Fibroblast of villous mesenchyme (primary cell): ENCODE results near the gene NOL12. TPM values are rescaled to one million over a fixed set of nuclear protein-coding genes. Genes with fewer than 3 reads are reported as not detected.

Experiments
- DNase-seq: peaks from one replicate; pipeline ENCODE4 v3.0.0-alpha.2; 2010; ENCODE audit warnings: low read depth
- H3K4me3 ChIP-seq: 2 replicates; pipeline ENCODE4 v1.5.1; 2011; ENCODE audit warnings: low read depth, mild to moderate bottlenecking, low read length
- CTCF ChIP-seq: IDR thresholded peaks from 2 replicates; pipeline ENCODE4 v1.5.1; 2012; ENCODE audit warnings: low read depth, mild to moderate bottlenecking, low read length; ENCODE audit not compliant: insufficient read depth
- total RNA-seq: library from RNA; depleted of rRNA; stranded (reverse); fragments of >200 nt; gene quantifications from 2 replicates; pipeline ENCODE4 v1.2.3, GENCODE V29; 2012

NOL12 gene
- total RNA-seq, 1 donor, result 7.3 TPM

DNA sequence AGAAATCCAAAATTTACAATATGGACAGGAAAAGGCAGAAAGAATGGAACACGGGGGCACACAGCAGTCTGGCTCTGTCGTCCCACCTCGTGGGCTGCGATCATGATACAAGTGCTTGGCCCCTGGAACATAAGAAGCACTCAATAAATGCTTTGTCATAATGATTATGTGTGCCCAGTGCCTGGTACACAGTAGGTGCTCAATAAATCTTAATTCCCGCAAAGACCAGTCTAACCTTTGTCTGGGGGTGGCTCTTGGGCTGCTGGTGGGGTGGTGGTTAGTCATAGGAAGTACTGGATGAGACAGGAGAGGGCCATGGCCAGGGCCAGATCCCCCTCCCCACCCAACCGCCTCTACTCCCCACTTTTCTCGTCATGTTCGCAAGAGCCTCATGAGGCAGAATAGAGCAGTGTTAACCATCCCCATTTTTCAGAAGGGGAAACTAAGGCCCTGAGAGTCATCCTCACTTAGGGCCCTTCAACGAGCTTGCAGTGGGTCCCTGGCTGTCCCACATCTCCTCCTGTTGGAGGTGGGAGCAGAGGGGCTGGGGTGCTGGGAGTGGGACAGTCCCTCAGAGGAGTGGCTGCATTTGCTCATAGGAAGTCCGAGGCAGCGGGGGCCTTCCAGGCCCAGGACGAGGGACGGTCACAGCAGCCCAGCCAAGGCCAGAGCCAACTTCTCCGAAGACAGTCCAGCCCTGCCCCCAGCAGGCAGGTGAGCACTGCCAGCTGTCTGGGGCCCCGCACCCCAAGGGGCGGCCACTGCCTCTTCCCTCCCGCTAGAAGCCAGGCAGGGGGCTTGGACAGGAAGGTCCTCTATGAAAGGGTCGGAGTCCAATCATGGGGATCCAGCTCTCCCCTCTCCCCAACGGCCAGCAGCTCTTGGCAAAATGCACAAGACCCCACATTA is 46.8 kb downstream of the NOL12 start:
- TF ChIP-seq CTCF, result no peak
- DNase-seq, result no peak
- H3K4me3 ChIP-seq, result no peak overlapping the region

DNA sequence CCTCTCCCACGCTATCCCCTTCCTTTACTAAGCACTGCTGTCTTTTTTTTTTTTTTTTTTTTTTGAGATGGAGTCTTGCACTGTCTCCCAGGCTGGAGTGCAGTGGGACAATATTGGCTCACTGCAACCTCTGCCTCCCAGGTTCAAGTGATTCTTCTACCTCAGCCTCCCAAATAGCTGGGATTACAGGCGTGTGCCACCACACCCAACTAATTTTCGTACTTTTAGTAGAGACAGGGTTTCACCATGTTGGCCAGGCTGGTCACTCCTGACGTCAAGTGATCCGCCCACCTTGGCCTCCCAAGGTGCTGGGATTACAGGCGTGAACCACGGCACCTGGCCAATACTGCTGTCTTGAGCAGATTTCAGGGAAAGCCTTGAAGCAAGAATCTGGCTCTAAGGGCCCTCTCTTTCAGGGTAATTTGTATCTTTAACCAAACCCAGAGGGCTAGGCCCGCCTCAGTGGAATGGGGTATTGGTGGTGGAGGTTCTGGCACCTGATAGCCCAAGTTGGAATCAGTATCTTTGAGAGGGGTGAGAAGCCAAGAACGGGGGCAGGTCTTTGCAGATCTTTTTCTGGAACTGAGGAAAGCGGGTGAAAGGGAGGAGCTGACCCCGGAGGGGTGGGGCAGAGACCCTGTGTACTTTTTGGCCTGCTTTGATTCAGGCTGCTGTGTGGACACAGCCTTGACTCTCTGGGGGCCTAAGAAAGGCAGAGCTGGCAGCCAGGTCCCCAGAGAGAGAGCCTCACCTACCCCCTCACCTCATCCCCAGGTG is 47.7 kb downstream of the NOL12 start:
- no peak overlapping the region for H3K4me3 ChIP-seq
- DNase-seq, result no peak
- no peak for TF ChIP-seq CTCF

GRCh38 chr22:37734402-37734700 is 48.2 kb downstream of the NOL12 start:
- DNase-seq, result no peak
- TF ChIP-seq CTCF, result no peak
- H3K4me3 ChIP-seq, result no peak overlapping the region

DNA sequence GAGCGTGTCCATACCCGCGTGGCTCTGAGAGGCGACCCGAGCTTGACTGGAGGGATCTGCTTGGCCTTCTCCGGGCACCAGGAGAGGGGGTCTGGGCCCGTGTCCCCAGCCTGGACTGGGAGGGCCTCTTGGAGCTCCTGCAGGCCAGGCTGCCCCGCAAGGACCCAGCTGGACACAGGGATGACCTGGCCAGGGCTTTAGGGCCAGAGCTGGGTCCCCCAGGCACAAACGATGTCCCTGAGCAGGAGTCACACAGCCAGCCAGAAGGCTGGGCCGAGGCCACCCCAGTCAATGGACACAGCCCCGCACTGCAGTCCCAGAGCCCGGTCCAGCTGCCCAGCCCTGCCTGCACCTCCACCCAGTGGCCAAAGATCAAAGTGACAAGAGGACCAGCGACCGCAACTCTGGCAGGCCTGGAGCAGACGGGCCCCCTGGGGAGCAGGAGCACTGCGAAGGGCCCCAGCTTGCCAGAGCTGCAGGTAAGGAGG is 48.9 kb downstream of the NOL12 start:
- peak; percentile 52 for TF ChIP-seq CTCF
- H3K4me3 ChIP-seq, result no peak overlapping the region
- no peak for DNase-seq

DNA sequence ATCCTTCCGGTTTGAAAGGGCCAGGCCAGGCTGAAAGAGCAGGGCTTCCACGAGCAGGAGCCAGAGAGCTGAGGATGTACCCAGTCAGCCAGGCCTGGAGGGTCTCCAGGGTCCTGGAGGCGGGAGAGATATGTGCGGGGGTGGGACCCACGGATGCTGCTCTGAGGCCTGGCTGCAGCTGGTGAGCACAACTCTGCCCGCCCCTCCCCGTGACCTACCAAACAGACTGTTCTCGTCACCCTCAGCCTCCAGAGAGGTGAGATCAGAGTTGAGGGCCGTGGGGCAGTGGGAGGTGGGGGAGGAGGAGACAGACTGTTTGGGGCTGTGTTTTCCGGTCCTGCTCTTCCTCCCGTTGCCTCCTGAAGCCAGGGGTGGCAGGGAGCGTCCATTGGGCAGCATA is 52.9 kb downstream of the NOL12 start:
- no peak overlapping the region for H3K4me3 ChIP-seq
- peak; percentile 10 for TF ChIP-seq CTCF
- peak; percentile 90 for DNase-seq

- TF ChIP-seq CTCF, result no peak
- no peak for DNase-seq
- H3K4me3 ChIP-seq, result no peak overlapping the region
Observed at GRCh38 chr22:37739611-37740049, 53.5 kb downstream of the NOL12 start.
